Muscle layer of duodenum (tissue), 2 donors: ENCODE data around the gene RIC1.
"Not testable (repeated sequence)": the region's sequence is repeated elsewhere in the genome, so short reads cannot be mapped to it uniquely, and the experiment has no call there.

Experiments
- H3K27ac ChIP-seq: one replicate; pipeline ENCODE4 v1.7.0; 2013; ENCODE audit warnings: mild to moderate bottlenecking, low read length
- H3K27me3 ChIP-seq: one replicate; pipeline ENCODE4 v1.7.0; 2013; ENCODE audit warnings: low read depth, mild to moderate bottlenecking, control low read depth, low read length
- H3K36me3 ChIP-seq, 2 donors: one replicate each; pipeline ENCODE4 v1.7.0; 2013; ENCODE audit warnings: low read length in 2 of 2, control low read depth in 1 of 2, mild to moderate bottlenecking in 1 of 2; ENCODE audit not compliant: insufficient read depth in 2 of 2, control insufficient read depth in 1 of 2
- H3K4me1 ChIP-seq, 2 donors: one replicate each; pipeline ENCODE4 v1.7.0; 2013; ENCODE audit warnings: low read length in 2 of 2, mild to moderate bottlenecking in 2 of 2, control low read depth in 1 of 2, moderate library complexity in 1 of 2; ENCODE audit not compliant: insufficient read depth in 2 of 2, control insufficient read depth in 1 of 2
- H3K4me3 ChIP-seq, 2 donors: one replicate each; pipeline ENCODE4 v1.7.0; 2013; ENCODE audit warnings: low read length in 2 of 2, low read depth in 1 of 2, mild to moderate bottlenecking in 1 of 2
- H3K9me3 ChIP-seq, 2 donors: one replicate each; pipeline ENCODE4 v1.7.0; 2013; ENCODE audit warnings: low read length in 2 of 2, control low read depth in 1 of 2, mild to moderate bottlenecking in 1 of 2; ENCODE audit not compliant: control insufficient read depth in 1 of 2
- donor health status: healthy.

RIC1 gene

GRCh38 chr9:5642170-5642569 lies 13.3 kb downstream of the RIC1 start:
- no peaks in the 10 kb centered on the region for H3K9me3 ChIP-seq

GRCh38 chr9:5643005-5643624 lies 14.2 kb downstream of the RIC1 start:
- H3K27me3 ChIP-seq: no peaks in the 10 kb centered on the region
- H3K9me3 ChIP-seq: no peaks in the 10 kb centered on the region
- no peaks in the 10 kb centered on the region for H3K36me3 ChIP-seq
- H3K27ac ChIP-seq: no peak overlapping the region
- H3K4me3 ChIP-seq: no peak overlapping the region
- no peaks in the 10 kb centered on the region for H3K4me1 ChIP-seq

More at GRCh38 chr9:5642170-5642569, 13.3 kb downstream of the RIC1 start:
- no peaks in the 10 kb centered on the region for H3K4me1 ChIP-seq
- no peak overlapping the region for H3K27ac ChIP-seq
- no peak overlapping the region for H3K4me3 ChIP-seq
- H3K36me3 ChIP-seq: no peaks in the 10 kb centered on the region
- H3K27me3 ChIP-seq: no peaks in the 10 kb centered on the region

DNA sequence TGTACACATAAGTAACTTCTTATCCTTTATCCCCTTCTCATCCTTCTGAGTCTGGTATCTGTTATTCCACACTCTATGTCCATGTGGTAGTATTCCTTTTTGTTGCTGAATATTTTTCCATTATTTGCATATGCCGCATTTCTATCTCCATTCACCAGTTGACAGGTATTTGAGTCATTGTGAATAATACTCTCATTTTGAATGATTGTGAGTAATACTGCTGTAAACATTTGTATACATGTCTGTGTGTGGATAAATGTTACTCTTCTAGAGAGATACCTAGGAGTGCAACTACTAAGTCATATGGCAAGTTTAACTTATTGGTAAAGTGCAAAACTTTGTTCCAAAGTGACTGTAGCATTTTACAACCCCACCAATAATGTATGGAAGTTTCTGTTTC lies 15.6 kb downstream of the RIC1 start:
- H3K27me3 ChIP-seq: no peaks in the 10 kb centered on the region
- peaks cover 5 to 7% of the 10 kb centered on the region in 2 donors for H3K9me3 ChIP-seq
- H3K4me1 ChIP-seq: no peaks in the 10 kb centered on the region
- no peak overlapping the region for H3K4me3 ChIP-seq
- no peaks in the 10 kb centered on the region for H3K36me3 ChIP-seq
- H3K27ac ChIP-seq: no peak overlapping the region

DNA sequence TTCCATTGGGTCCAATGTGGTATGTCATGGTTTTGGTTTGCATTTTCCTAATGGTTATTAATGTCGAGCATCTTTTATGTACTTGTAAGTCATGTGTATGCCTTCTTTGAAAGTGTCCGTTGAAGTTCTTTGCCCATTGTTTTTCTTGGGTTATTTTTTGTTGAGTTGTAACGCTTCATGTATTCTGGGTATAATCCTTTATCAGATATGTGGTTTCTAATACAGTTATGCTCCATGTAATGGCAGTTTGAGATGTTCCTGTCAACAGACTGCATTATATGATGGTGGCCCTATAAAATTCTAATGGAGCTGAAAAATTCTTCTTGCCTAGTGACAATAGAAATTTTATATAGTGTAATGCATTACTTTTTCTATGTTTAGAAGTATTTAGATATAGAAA lies 17.2 kb downstream of the RIC1 start:
- Histone ChIP-seq H3K36me3 (no peaks in the 10 kb centered on the region), H3K4me3 (no peak overlapping the region), H3K27ac (no peak overlapping the region), H3K27me3 (no peaks in the 10 kb centered on the region), H3K9me3 (peaks cover 7 to 15% of the 10 kb centered on the region in 2 donors), H3K4me1 (no peaks in the 10 kb centered on the region)

- H3K4me1 ChIP-seq: no peaks in the 10 kb centered on the region
- H3K9me3 ChIP-seq: peaks cover 7 to 31% of the 10 kb centered on the region in 2 donors
- no peak overlapping the region for H3K27ac ChIP-seq
- H3K27me3 ChIP-seq: no peaks in the 10 kb centered on the region
- no peak overlapping the region for H3K4me3 ChIP-seq
- peaks cover 0 to 4% of the 10 kb centered on the region in 2 donors for H3K36me3 ChIP-seq
Measured at GRCh38 chr9:5650356-5651105, 21.6 kb downstream of the RIC1 start.

DNA sequence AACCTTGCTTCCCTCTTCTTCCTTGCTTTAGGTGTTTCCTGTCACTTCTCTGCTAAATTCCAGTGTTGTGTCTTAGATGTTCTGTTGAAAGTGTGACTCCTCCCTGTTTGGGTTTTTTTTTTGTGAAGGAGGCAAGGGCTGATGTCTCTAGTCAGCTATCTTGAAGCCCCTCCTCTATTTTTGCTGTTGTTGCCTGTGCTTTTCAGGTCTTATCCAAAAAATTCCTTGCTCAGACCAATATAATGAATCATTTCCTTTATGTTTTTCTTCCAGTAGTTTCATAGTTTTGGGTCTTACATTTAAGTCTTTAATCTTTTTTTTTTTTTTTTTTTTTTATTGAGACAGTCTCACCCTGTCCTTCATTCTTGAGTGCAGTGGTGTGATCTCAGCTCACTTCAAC lies 22.3 kb downstream of the RIC1 start:
- Histone ChIP-seq H3K27ac (no peak overlapping the region), H3K27me3 (no peaks in the 10 kb centered on the region), H3K9me3 (peaks cover 7 to 31% of the 10 kb centered on the region in 2 donors), H3K4me1 (no peaks in the 10 kb centered on the region), H3K4me3 (no peak overlapping the region), H3K36me3 (peaks cover 0 to 4% of the 10 kb centered on the region in 2 donors)

GRCh38 chr9:5652821-5653220 lies 23.9 kb downstream of the RIC1 start:
- Histone ChIP-seq H3K27me3 (no peaks in the 10 kb centered on the region), H3K4me3 (no peak overlapping the region), H3K36me3 (peaks cover 0 to 9% of the 10 kb centered on the region in 2 donors), H3K4me1 (no peaks in the 10 kb centered on the region), H3K9me3 (peaks cover 7 to 31% of the 10 kb centered on the region in 2 donors), H3K27ac (no peak overlapping the region)

GRCh38 chr9:5662804-5663203 lies 33.9 kb downstream of the RIC1 start:
- H3K4me1 ChIP-seq, H3K27me3 ChIP-seq: not testable (repeated sequence)
- H3K36me3 ChIP-seq: peaks cover 5 to 17% of the 10 kb centered on the region in 2 donors

DNA sequence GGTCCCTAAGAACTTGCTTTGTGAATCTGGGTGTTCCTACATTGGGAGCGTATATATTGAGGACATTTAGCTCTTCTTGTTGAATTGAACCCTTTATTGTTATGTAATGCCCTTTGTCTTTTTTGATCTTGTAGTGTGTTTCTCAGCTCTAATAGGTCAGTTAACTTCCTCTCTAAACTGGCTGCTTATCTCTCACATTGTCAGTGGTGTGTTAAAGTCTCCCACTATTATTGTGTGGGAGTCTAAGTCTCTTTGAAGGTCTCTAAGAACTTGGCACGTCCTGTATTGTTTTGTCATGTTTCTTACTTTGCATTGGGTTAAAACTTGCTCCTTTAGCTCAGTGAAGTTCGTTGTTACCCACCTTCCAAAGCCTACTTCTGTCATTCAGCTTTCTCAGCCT lies 36.2 kb downstream of the RIC1 start:
- Histone ChIP-seq H3K27ac (no peak overlapping the region), H3K4me3 (no peak overlapping the region), H3K36me3 (peaks cover 0 to 14% of the 10 kb centered on the region in 2 donors), H3K27me3 (no peaks in the 10 kb centered on the region), H3K9me3 (peaks cover 0 to 6% of the 10 kb centered on the region in 2 donors), H3K4me1 (peaks cover 0 to 3% of the 10 kb centered on the region in 2 donors)

More at GRCh38 chr9:5662804-5663203, 33.9 kb downstream of the RIC1 start:
- not testable (repeated sequence) for H3K27ac ChIP-seq, H3K9me3 ChIP-seq, H3K4me3 ChIP-seq

DNA sequence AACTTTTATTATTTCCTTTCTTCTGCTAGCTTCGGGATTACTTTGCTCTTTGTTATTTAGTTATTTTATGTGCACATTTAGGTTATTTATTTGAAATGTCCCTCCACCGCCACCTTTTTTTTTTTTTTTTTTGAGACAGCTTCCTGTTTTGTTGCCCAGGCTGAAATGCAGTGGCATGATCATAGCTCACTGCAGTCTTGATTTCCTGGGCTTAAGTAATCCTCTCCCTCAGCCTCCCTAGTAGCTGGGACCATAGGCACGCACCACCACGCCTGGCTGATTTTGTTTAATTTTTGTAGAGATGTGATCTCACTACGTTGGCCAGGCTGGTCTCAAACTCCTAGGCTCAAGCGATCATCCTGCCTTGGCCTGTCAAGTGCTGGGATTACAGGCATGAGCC lies 38.5 kb downstream of the RIC1 start:
- Histone ChIP-seq H3K27me3 (no peaks in the 10 kb centered on the region), H3K27ac (no peak overlapping the region), H3K9me3 (peaks cover 0 to 6% of the 10 kb centered on the region in 2 donors), H3K36me3 (peaks cover 0 to 6% of the 10 kb centered on the region in 2 donors), H3K4me3 (no peak overlapping the region), H3K4me1 (peaks cover 0 to 3% of the 10 kb centered on the region in 2 donors)

GRCh38 chr9:5670079-5670478 lies 41.2 kb downstream of the RIC1 start:
- peaks cover 0 to 6% of the 10 kb centered on the region in 2 donors for H3K36me3 ChIP-seq
- no peaks in the 10 kb centered on the region for H3K9me3 ChIP-seq
- H3K27ac ChIP-seq: no peak overlapping the region

More at GRCh38 chr9:5670079-5670478, 41.2 kb downstream of the RIC1 start:
- Histone ChIP-seq H3K4me1 (peaks cover 0 to 3% of the 10 kb centered on the region in 2 donors), H3K27me3 (no peaks in the 10 kb centered on the region), H3K4me3 (no peak overlapping the region)
